ENCODE measurements around the gene CYP39A1. TPM values are rescaled to one million over a fixed set of nuclear protein-coding genes. Genes with fewer than 3 reads are reported as not detected.
A peak's percentile ranks its signal among the peaks of the same experiment; 100 is the strongest.

Gene CYP39A1
- total and polyA plus RNA-seq, 3 donors from 2014 or later, result 6.5 to 14.1 (median 13.5) TPM

GRCh38 chr6:46505693-46506512 is 146.7 kb downstream of the CYP39A1 start:
- intact Hi-C loops (cut with DNase I; ENCODE audit: low total_unique reads), result no loop called here
- H3K9me3 ChIP-seq, result no peaks in the 10 kb centered on the region
- no peaks in the 10 kb centered on the region for H3K36me3 ChIP-seq (ENCODE audit: low read depth, missing control alignments)
- 82 to 88% methylated on average over 7 of the region's 7 CpGs for WGBS, 2 donors
- no peak overlapping the region for H3K27ac ChIP-seq
- no peak for DNase-seq
- H3K27me3 ChIP-seq, result no peaks in the 10 kb centered on the region
- no peak for TF ChIP-seq CTCF (IDR thresholded peaks at IDR 0.05)
- no peak for TF ChIP-seq POLR2A (IDR thresholded peaks at IDR 0.05)
- peaks cover under 1% of the 10 kb centered on the region for H3K4me1 ChIP-seq
- no peak overlapping the region for H3K4me3 ChIP-seq

GRCh38 chr6:46504242-46504641 is 148.4 kb downstream of the CYP39A1 start:
- Histone ChIP-seq H3K27ac (no peak overlapping the region), H3K36me3 (ENCODE audit: low read depth, missing control alignments) (no peaks in the 10 kb centered on the region)

GRCh38 chr6:46502486-46503119 is 150.0 kb downstream of the CYP39A1 start:
- DNase-seq, result peak; percentile 43
- peak overlapping the region; percentile 16 to 65 for H3K27ac ChIP-seq
- no peaks in the 10 kb centered on the region for H3K4me1 ChIP-seq
- H3K9me3 ChIP-seq, result no peaks in the 10 kb centered on the region
- intact Hi-C loops (cut with DNase I; ENCODE audit: low total_unique reads), result no loop called here
- WGBS, 2 donors, result 54 to 60% methylated on average over 2 of the region's 2 CpGs
- no peaks in the 10 kb centered on the region for H3K27me3 ChIP-seq
- H3K4me3 ChIP-seq, result no peak overlapping the region
- no peaks in the 10 kb centered on the region for H3K36me3 ChIP-seq (ENCODE audit: low read depth, missing control alignments)
- TF ChIP-seq CTCF (IDR thresholded peaks at IDR 0.05), result no peak
- TF ChIP-seq POLR2A (IDR thresholded peaks at IDR 0.05), result no peak

More at GRCh38 chr6:46504242-46504641, 148.4 kb downstream of the CYP39A1 start:
- TF ChIP-seq POLR2A (IDR thresholded peaks at IDR 0.05) (no peak), CTCF (IDR thresholded peaks at IDR 0.05) (no peak)
- Histone ChIP-seq H3K9me3 (no peaks in the 10 kb centered on the region), H3K4me1 (no peaks in the 10 kb centered on the region), H3K4me3 (no peak overlapping the region), H3K27me3 (no peaks in the 10 kb centered on the region)
- DNase-seq, result no peak
- intact Hi-C loops (cut with DNase I; ENCODE audit: low total_unique reads), result no loop called here

GRCh38 chr6:46501136-46502089 is 151.2 kb downstream of the CYP39A1 start:
- H3K27ac ChIP-seq, result peak overlapping the region in 1 of 2 donors; percentile 65

More at GRCh38 chr6:46501136-46502089, 151.2 kb downstream of the CYP39A1 start:
- intact Hi-C loops (cut with DNase I; ENCODE audit: low total_unique reads), result no loop called here
- 88 to 92% methylated on average over 8 of the region's 8 CpGs for WGBS, 2 donors
- no peaks in the 10 kb centered on the region for H3K9me3 ChIP-seq
- H3K27me3 ChIP-seq, result no peaks in the 10 kb centered on the region
- no peak for DNase-seq
- H3K4me3 ChIP-seq, result no peak overlapping the region
- H3K36me3 ChIP-seq (ENCODE audit: low read depth, missing control alignments), result no peaks in the 10 kb centered on the region
- TF ChIP-seq CTCF (IDR thresholded peaks at IDR 0.05), result no peak
- no peaks in the 10 kb centered on the region for H3K4me1 ChIP-seq
